Stimulated activated CD8-positive, alpha-beta memory T cell treated with anti-CD3 and anti-CD28 coated beads, Interleukin-7, amount 100 ng/mL, for 24 hours (primary cell): ENCODE results near the gene CHP1.
"Not testable (repeated sequence)": the region's sequence is repeated elsewhere in the genome, so short reads cannot be mapped to it uniquely, and the experiment has no call there.

Experiments
- DNase-seq: peaks from one replicate; pipeline ENCODE4 v3.0.0-alpha.2; 2020; ENCODE audit warnings: low read depth

The CHP1 gene

DNA sequence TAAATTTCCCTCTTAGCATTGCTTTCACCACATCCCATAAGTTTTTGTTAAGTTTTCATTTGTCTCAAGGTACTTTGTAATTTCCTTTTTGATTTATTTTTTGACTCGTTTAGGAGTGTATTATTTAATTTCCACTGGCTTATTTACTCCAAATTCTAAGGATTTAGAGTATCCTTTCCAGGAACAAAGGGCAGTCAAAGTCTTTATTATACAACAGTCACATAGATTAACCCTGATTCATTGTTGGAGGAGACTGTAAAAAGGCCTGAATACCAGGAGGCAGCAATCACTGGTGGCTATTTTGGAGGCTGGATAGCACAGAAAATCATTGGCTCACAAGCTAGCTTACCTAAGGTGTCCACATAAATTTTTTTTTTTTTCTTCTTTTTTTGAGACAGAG lies 61.5 kb downstream of the CHP1 start:
- no peak for DNase-seq

DNA sequence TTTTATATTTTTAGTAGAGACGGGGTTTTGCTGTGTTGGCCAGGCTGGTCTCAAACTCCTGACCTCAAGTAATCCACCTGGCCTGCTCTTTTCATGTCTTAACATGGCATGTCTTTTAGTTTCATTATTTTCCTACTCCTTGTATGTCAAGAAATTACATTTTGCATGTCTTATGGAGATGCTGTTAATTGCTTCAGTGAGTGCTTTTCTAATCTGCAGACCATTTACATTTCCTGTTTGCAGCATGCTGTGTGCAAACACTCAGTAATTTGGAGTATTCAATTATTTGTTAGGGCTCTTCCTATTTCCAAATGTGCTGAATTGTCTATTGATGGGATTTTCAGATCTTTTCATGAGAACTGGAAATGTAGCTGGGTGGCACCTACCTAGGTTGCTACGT lies 70.1 kb downstream of the CHP1 start:
- DNase-seq, result not testable (repeated sequence)

DNA sequence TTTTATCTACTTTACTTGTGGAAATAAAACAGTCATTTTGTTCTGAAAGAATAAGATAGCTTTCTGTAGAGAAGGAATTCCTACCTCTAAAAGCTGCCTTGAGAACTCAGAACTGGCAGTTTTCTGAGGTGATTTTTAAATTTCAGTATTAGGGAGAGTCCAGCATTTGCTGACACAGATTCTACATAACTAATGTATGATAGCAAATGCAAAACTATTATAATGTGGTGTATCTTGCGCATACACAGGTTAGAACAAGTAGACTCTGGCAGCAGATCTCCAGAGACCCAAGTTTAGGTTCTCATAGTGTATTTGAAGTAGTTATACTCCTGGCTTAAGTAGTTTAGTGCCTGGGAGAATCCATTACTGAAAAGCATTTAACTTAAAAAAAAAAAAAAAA lies 70.5 kb downstream of the CHP1 start:
- no peak for DNase-seq

DNA sequence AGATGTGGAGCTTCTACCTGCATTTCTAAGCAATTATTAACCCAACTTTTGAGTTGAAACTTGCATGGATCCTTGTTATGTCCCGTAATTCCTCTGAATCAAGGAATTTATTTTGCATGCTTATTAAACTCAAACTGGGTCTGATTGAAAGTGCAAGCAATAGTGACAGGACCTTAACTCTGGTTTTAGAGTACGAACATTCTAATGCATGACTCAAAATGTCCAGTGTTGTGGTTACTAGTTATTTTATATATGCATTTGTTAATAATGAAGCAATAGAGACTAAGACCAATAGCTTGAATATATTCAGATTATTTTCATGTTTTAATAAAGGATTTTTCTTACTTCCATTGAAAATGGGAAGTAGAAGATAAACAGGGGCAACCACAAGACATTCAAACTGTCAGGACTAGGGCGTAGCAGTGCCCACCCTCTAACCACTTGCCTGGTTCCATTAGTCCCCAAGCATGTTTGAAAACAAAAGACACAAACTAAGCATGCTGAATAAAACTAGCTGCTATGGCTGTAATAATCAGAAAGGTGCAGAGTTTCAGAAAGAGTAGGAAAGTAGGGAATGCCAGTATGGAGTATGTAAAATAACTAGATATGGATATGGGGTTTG lies 73.2 kb downstream of the CHP1 start:
- no peak for DNase-seq

DNA sequence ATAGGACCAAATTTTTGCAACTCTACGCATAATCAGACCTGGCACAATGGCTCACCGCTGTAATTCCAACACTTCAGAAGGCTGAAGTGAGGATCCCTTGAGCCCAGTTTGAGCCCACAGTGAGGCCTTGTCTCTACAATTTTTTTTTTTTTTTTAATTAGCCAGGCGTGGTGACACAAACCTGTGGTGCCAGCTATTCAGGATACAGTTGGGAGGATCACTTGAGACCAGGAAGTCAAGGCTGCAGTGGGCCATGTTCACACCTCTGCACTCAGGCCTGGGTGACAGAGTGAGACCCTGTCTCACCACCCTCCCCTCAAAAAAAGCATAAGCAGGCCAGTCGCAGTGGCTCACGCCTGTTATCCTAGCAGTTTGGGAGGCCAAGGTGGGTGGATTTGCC lies 76.6 kb downstream of the CHP1 start:
- no peak for DNase-seq

DNA sequence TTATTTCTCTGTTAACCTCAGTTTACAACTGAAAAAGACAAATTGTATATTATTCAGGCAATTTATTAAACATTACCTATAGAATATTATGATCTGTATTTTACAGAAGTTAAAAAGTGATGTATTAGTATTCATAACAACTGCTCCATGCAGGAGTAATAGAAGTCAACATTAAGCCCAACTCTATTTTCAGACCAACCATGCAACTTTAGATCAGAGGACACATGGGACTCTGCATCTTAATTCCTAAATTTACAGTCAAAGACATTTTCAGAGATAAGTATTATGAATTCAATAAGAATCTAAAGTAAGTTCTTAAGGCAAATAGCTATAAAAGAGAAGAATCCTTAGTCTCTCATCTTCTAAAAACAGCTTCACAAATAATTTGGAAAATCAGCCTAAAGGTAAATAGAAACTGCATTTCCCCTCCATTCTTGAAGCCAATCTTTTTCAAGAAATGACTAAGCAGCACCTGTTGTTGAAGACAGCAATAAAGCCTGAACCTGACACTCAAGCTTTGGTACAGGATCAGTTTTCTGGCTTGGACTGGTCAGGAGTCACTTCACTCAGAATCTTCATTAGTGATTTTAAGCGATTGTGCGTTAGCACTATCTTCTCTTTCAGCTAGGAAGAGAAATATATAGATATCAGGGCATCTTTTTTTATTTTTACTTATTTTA lies 78.3 kb downstream of the CHP1 start:
- no peak for DNase-seq

DNA sequence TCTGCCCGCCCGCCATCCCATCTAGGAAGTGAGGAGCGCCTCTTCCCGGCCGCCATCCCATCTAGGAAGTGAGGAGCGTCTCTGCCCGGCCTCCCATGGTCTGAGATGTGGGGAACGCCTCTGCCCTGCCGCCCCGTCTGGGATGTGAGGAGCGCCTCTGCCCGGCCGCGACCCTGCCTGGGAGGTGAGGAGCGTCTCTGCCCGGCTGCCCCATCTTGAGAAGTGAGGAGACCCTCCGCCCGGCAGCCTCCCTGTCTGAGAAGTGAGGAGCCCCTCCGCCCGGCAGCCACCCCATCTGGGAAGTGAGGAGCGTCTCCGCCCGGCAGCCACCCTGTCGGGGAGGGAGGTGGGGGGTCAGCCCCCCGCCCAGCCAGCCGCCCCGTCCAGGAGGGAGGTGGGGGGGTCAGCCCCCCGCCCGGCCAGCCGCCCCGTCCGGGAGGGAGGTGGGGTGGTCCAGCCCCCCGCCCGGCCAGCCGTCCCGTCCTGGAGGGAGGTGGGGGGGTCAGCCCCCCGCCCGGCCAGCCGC lies 89.8 kb downstream of the CHP1 start:
- DNase-seq, result not testable (repeated sequence)

DNA sequence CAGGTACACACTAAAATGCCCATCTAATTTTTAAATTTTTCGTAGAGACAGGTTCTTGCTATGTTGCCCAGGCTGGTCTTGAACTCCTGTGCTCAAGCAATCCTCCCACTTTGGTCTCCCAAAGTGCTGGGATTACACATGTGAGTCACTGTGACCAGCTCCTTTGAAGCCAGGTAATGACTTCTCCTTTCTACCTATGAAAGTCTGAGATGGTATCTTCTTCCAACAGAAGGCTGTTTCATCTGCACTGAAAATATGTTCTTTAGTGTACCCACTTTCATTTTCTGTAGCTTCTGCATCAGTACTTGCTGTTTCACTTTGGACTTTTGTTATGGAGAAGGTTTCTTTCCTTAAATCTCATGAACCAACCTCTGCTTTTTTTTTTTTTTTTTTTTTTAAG lies 92.5 kb downstream of the CHP1 start:
- DNase-seq, result no peak

DNA sequence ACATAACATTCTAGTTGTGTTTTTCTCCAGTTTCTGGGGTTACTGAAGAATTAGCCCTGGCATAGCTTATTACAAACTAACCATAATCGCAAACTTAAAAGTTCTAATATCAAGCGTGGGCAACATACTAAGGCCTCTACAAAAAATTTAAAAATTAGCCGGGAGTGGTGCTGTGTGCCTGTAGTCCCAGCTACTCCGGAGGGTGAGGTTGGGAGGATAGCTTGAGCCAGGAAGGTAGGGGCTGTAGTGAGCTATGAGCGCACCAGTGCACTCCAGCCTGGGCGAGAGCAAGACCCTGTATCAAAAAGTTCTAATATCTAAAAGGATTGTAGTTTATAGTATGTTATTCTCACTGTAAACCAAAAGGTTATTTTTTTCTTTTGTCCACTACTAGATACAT lies 100.2 kb downstream of the CHP1 start:
- DNase-seq, result no peak
